HL-60 (cell line): ENCODE results near the gene PLAGL1.

Experiments
- DNase-seq, 2 experiments: peaks; one replicate each; pipeline ENCODE4 v3.0.0-alpha.2; 2010 to 2020; ENCODE audit warnings: low read depth in 1 of 2, low spot score in 1 of 2
- H3K27ac ChIP-seq: fragments of 250-450 bp; sonication (Bioruptor Pico); replicated peaks from 2 replicates; pipeline ENCODE4 v1.5.1; 2020; ENCODE audit warnings: mild to moderate bottlenecking, moderate library complexity
- H3K27me3 ChIP-seq: fragments of 250-450 bp; sonication (Bioruptor Pico); 2 replicates; pipeline ENCODE4 v1.5.1; 2021; ENCODE audit warnings: mild to moderate bottlenecking, moderate library complexity; ENCODE audit not compliant: insufficient read depth, poor library complexity, severe bottlenecking
- H3K4me3 ChIP-seq: replicated peaks from 2 replicates; pipeline ENCODE4 v1.5.1; 2011; ENCODE audit warnings: mild to moderate bottlenecking, control low read depth, low read length; ENCODE audit not compliant: insufficient read depth
- GABPA ChIP-seq: IDR thresholded peaks from 2 replicates; pipeline ENCODE4 v1.6.1; 2012; ENCODE audit warnings: low read depth
- POLR2AphosphoS5 ChIP-seq: IDR thresholded peaks from 2 replicates; pipeline ENCODE4 v1.6.1; 2012; ENCODE audit warnings: low read depth
- SPI1 ChIP-seq: IDR thresholded peaks from 2 replicates; pipeline ENCODE4 v1.6.1; 2012; ENCODE audit warnings: low read depth, mild to moderate bottlenecking, borderline replicate concordance
- TF ChIP-seq, protein P1 (sequence below): IDR thresholded peaks from one replicate; pipeline ENCODE4 v1.5.1; 2011; ENCODE audit warnings: low read length, control low read depth, inconsistent platforms; ENCODE audit not compliant: insufficient read depth
- TF ChIP-seq, protein P2 (sequence below): IDR thresholded peaks from 2 replicates; pipeline ENCODE4 v1.6.1; 2012; ENCODE audit warnings: low read depth; ENCODE audit not compliant: insufficient replicate concordance

PLAGL1 gene

GRCh38 chr6:143957679-143958274 is 50.3 kb downstream of the PLAGL1 start:
- H3K27me3 ChIP-seq = no peaks in the 10 kb centered on the region
- TF ChIP-seq GABPA (no peak), SPI1 (no peak), POLR2AphosphoS5 (no peak)
- TF ChIP-seq, protein P1, sequence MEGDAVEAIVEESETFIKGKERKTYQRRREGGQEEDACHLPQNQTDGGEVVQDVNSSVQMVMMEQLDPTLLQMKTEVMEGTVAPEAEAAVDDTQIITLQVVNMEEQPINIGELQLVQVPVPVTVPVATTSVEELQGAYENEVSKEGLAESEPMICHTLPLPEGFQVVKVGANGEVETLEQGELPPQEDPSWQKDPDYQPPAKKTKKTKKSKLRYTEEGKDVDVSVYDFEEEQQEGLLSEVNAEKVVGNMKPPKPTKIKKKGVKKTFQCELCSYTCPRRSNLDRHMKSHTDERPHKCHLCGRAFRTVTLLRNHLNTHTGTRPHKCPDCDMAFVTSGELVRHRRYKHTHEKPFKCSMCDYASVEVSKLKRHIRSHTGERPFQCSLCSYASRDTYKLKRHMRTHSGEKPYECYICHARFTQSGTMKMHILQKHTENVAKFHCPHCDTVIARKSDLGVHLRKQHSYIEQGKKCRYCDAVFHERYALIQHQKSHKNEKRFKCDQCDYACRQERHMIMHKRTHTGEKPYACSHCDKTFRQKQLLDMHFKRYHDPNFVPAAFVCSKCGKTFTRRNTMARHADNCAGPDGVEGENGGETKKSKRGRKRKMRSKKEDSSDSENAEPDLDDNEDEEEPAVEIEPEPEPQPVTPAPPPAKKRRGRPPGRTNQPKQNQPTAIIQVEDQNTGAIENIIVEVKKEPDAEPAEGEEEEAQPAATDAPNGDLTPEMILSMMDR = no peak
- TF ChIP-seq, protein P2, sequence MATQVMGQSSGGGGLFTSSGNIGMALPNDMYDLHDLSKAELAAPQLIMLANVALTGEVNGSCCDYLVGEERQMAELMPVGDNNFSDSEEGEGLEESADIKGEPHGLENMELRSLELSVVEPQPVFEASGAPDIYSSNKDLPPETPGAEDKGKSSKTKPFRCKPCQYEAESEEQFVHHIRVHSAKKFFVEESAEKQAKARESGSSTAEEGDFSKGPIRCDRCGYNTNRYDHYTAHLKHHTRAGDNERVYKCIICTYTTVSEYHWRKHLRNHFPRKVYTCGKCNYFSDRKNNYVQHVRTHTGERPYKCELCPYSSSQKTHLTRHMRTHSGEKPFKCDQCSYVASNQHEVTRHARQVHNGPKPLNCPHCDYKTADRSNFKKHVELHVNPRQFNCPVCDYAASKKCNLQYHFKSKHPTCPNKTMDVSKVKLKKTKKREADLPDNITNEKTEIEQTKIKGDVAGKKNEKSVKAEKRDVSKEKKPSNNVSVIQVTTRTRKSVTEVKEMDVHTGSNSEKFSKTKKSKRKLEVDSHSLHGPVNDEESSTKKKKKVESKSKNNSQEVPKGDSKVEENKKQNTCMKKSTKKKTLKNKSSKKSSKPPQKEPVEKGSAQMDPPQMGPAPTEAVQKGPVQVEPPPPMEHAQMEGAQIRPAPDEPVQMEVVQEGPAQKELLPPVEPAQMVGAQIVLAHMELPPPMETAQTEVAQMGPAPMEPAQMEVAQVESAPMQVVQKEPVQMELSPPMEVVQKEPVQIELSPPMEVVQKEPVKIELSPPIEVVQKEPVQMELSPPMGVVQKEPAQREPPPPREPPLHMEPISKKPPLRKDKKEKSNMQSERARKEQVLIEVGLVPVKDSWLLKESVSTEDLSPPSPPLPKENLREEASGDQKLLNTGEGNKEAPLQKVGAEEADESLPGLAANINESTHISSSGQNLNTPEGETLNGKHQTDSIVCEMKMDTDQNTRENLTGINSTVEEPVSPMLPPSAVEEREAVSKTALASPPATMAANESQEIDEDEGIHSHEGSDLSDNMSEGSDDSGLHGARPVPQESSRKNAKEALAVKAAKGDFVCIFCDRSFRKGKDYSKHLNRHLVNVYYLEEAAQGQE = no peak
- no peak overlapping the region for H3K27ac ChIP-seq
- no peak overlapping the region for H3K4me3 ChIP-seq
- DNase-seq = no peak

DNA sequence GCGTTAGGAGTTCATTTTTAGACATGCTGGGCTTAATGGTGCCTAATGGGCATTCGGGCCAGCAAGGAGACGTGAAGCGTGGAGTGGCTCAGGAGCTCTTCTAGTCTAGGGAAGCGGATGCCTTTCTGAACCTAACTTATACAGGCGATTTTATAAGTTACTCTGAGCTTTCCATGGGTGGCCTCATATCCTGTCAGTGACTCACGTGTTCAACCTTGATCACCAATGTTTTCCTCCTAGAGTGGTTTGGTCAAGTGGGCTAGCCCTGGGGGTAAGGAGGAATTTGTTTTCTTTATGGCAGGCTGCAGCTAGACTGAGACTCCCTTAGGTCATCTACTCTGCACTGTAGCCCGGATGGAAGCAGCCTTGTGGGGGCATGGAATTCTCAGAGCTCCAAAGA is 52.1 kb downstream of the PLAGL1 start:
- no peaks in the 10 kb centered on the region for H3K27me3 ChIP-seq
- TF ChIP-seq, protein P2 = no peak
- TF ChIP-seq POLR2AphosphoS5 (no peak), SPI1 (no peak)

GRCh38 chr6:143953922-143954321 is 54.1 kb downstream of the PLAGL1 start:
- H3K4me3 ChIP-seq = no peak overlapping the region
- no peak overlapping the region for H3K27ac ChIP-seq
- DNase-seq = no peak
- H3K27me3 ChIP-seq = no peaks in the 10 kb centered on the region
- TF ChIP-seq, protein P2 = no peak
- TF ChIP-seq, protein P1 = no peak
- TF ChIP-seq POLR2AphosphoS5 (no peak), SPI1 (no peak), GABPA (no peak)

More for the DNA sequence above, 52.1 kb downstream of the PLAGL1 start:
- no peak overlapping the region for H3K27ac ChIP-seq
- H3K4me3 ChIP-seq = no peak overlapping the region
- DNase-seq = no peak
